Motor neuron (in vitro differentiated cells): ENCODE measurements around the gene MESP1. TPM values are rescaled to one million over a fixed set of nuclear protein-coding genes. Genes with fewer than 3 reads are reported as not detected.
"Not testable (repeated sequence)": the region's sequence is repeated elsewhere in the genome, so short reads cannot be mapped to it uniquely, and the experiment has no call there.

Source experiments
- ATAC-seq, 8 experiments: fragments of 200-7000 bp; cut with Tn5 transposase; replicated peaks in 6 of 8; 2 replicates each; pipeline ENCODE4 v1.8.0; 2021; ENCODE audit warnings: mild to moderate bottlenecking in 8 of 8, moderate library complexity in 8 of 8
- H3K27ac ChIP-seq, 2 donors: fragments of 250-450 bp; sonication (Bioruptor Pico); 2 replicates each; pipeline ENCODE4 v1.9.0; 2021; ENCODE audit warnings: antibody characterized with exemption in 2 of 2, mild to moderate bottlenecking in 2 of 2, moderate library complexity in 1 of 2
- H3K4me1 ChIP-seq, 2 donors: fragments of 250-450 bp; sonication (Bioruptor Pico); replicated peaks in 1 of 2; 2 replicates each; pipeline ENCODE4 v1.6.1; 2021; ENCODE audit warnings: antibody characterized with exemption in 2 of 2, mild to moderate bottlenecking in 2 of 2, moderate library complexity in 1 of 2
- H3K4me3 ChIP-seq, 5 donors: fragments of 250-450 bp; sonication (Bioruptor Pico); 2 replicates each; pipeline ENCODE4 v1.9.0; 2021; ENCODE audit warnings: antibody characterized with exemption in 5 of 5, mild to moderate bottlenecking in 5 of 5, moderate library complexity in 4 of 5
- WGBS, 10 experiments: fragments of 450-650 bp; shearing (Covaris generic); methylation state at CpG; one replicate each; pipeline ENCODE4 v1.0.0; 2022; 5-methylcytosine and 5-hydroxymethylcytosine counted together
- in situ Hi-C, 9 experiments: fragments of 400-800 bp; cut with MboI; loops; one replicate each; pipeline ENCODE4 v1.15.0; 2021; ENCODE audit warnings: low sequenced_read_pairs in 9 of 9, low pct_unique_long_range_greater_than_20kb in 2 of 9; ENCODE audit not compliant: unreplicated experiment in 9 of 9
- total RNA-seq, 8 experiments: library from RNA; unstranded; fragments of 300-600 nt; gene quantifications; 2 replicates each; pipeline versions ENCODE4 v1.2.3 to v1.2.4, GENCODE V29; 2022

MESP1 gene, protein sequence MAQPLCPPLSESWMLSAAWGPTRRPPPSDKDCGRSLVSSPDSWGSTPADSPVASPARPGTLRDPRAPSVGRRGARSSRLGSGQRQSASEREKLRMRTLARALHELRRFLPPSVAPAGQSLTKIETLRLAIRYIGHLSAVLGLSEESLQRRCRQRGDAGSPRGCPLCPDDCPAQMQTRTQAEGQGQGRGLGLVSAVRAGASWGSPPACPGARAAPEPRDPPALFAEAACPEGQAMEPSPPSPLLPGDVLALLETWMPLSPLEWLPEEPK
- total RNA-seq, result 1 to 10 TPM in 5 of 8 experiments, under 1 TPM in 3; 0.08 to 2.7 (median 1.3) TPM

GRCh38 chr15:89750560-89751542, at the start of gene MESP1:
Gene MESP1 (minus strand): TSS chr15:89751249. CDS start chr15:89751231, 18 bp downstream.
- H3K27ac ChIP-seq, result no peak within 1 kb of the TSS
- H3K4me3 ChIP-seq, result peak within 1 kb of the TSS; percentile 48 to 69 (median 48)
- WGBS, 10 experiments, result 0 to 100% (median 77%) methylated on average over 1 to 7 of the region's 114 CpGs; no CpG with 5 or more reads in 3 of the 10 experiments
- peak; percentile 94 to 97 (median 96) for ATAC-seq
- in situ Hi-C loops, result loop anchor here in 5 of 9 experiments (10.0 to 25.0 kb wide), 3 partner anchors 124 to 336 kb away; partner anchors contain the start of gene AP3S2 (in 1 of the 5)
- peaks cover 0 to 2% of the 10 kb centered on the region in 2 donors for H3K4me1 ChIP-seq

GRCh38 chr15:89799918-89800498, 49.0 kb upstream of the MESP1 start:
- Histone ChIP-seq H3K4me3 (no peak overlapping the region), H3K27ac (no peak overlapping the region), H3K4me1 (no peaks in the 10 kb centered on the region)
- WGBS, 10 experiments, result 83 to 100% (median 88%) methylated on average over 1 to 2 of the region's 2 CpGs; no CpG with 5 or more reads in 4 of the 10 experiments
- no peak for ATAC-seq
- in situ Hi-C loops, result no loop called here

DNA sequence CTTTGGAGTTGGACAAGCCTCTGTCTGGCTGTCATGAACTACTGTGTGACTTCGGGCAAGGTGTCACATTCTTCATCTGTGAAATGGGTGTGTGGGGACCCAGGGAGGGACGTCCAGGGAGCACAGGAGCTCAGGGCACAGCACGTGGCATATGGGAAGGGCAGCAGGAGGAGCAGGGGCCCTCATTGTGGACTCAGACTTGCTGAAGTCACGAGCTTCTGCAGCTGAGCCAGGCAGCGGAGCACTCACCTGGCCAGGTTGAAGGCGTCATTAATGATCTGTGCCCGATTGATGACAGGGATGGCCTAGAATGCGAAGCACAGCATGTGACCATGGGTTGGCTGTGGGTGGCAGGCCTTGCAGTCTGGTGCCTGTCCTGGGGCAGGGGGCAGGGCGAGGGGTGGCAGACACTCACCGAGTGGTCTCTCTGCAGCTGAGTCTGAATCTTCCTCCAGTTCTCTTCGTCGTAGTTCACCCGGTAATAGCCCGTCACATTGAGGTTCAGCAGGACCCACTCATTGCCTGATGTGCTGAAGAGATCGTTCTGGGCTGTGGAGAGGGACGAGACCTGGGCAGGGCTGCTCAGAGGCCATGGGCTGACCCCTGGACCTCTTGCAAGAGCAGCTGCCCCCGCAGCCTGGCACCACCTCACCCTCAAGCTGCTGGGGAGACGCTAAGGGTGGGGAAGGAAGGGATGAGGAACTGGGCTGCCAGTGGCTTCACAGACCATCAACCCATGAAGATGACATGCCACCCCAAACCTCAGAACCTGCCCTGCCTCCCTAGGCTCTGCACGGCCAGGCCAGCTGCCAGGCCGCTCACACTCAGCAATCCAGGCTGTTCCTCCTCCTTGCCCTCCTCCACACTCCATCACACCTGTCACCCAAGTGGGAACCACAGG, 48.2 kb upstream of the MESP1 start:
- no peak for ATAC-seq
- no peak overlapping the region for H3K4me3 ChIP-seq
- H3K27ac ChIP-seq, result no peak overlapping the region
- WGBS, 10 experiments, result 46 to 100% (median 80%) methylated on average over 1 to 4 of the region's 20 CpGs; no CpG with 5 or more reads in 4 of the 10 experiments
- in situ Hi-C loops, result no loop called here
- H3K4me1 ChIP-seq, result no peaks in the 10 kb centered on the region

- no peak overlapping the region for H3K27ac ChIP-seq
- H3K4me1 ChIP-seq, result no peaks in the 10 kb centered on the region
- in situ Hi-C loops, result no loop called here
- WGBS, 10 experiments, result 82 to 100% (median 90%) methylated on average over 1 to 3 of the region's 4 CpGs; no CpG with 5 or more reads in 6 of the 10 experiments
- ATAC-seq, result no peak
- no peak overlapping the region for H3K4me3 ChIP-seq
Measured at GRCh38 chr15:89797678-89798201, 46.7 kb upstream of the MESP1 start.

DNA sequence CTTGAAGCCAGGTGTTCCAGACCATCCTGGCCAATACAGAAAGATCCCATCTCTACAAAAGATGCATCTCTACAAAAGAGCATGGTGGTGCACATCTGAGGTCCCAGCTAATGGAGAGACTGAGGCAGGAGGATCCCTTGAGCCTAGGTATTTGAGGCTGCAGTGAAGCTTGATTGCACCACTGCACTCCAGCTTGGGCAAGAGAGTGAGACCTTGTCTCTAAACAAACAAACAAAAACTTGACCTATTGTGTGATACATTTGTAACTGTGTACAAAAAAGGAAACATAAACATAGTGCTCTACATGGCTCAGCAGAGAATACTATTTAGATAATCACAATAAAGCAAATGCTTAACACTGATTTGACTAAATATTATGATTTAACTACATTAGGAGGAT, 44.9 kb upstream of the MESP1 start:
- Histone ChIP-seq H3K4me1 (no peaks in the 10 kb centered on the region), H3K27ac (no peak overlapping the region), H3K4me3 (no peak overlapping the region)
- no peak for ATAC-seq
- in situ Hi-C loops, result no loop called here

- H3K4me3 ChIP-seq, result no peak overlapping the region
- H3K27ac ChIP-seq, result no peak overlapping the region
- 43 to 71% (median 55%) methylated on average over 2 to 5 of the region's 5 CpGs for WGBS, 10 experiments
- H3K4me1 ChIP-seq, result no peaks in the 10 kb centered on the region
- in situ Hi-C loops, result no loop called here
- ATAC-seq, result peak in 1 of 8 experiments; percentile 31
Measured at GRCh38 chr15:89794627-89795241, 43.7 kb upstream of the MESP1 start.

DNA sequence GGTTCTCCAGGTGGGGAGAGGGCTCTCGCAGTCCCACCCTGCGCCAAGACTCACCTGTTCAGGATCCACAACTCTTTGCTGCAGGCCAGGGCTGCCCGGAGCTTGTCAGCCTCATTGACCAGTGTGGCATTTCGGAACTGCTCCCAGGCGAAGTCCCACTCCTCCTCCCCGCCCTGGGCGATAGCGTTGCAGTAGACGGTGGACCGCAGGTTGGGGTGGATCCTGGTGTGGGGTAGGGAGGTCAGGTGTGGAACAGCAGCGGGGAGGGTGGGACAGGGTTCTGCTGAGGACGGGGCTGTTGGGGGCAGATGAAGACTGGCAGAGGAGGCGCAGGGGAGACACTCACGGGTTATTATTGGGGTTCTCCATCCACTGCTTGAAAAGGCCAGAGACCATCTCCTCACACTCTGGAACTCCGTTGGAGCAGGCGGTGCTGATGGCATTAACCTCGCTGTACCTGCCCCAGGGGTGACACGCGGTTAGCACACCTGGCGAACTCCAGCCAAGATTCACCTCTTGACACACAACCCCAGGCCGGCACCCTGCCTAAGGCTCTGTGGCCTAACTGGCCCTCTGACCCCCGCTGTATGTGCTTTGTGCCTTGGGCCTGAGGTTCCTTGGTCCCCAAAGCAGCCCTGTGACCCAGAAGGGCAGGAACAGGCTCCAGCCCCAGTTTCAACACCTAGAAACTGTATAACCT, 41.2 kb upstream of the MESP1 start:
- Histone ChIP-seq H3K4me3 (no peak overlapping the region), H3K27ac (no peak overlapping the region), H3K4me1 (no peaks in the 10 kb centered on the region)
- in situ Hi-C loops, result no loop called here
- no peak for ATAC-seq
- 90 to 100% (median 100%) methylated on average over 1 to 3 of the region's 22 CpGs; no CpG with 5 or more reads in 5 of the 10 experiments for WGBS, 10 experiments

DNA sequence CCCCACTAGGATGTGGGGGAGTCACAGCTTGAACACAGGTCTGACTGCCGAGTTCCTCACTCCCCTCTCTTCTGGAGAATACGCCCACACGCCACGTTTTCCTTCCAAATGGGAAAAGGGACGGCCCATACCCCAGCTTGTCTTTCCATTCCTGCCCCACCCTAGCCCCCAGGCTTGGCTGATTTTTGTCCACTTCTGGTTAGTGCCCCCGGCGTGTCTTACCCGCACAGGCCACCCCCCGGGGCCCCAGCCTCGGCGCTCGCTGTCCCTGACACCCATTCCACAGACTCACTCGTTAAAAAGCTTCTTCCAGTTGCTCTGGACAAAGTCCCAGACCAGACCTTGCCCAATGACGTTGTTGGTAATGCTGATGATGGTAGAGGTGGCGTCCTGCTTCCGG, 39.6 kb upstream of the MESP1 start:
- no peak overlapping the region for H3K27ac ChIP-seq
- no peaks in the 10 kb centered on the region for H3K4me1 ChIP-seq
- 80 to 100% (median 100%) methylated on average over 1 to 2 of the region's 16 CpGs; no CpG with 5 or more reads in 4 of the 10 experiments for WGBS, 10 experiments
- no peak overlapping the region for H3K4me3 ChIP-seq
- in situ Hi-C loops, result no loop called here
- no peak for ATAC-seq

DNA sequence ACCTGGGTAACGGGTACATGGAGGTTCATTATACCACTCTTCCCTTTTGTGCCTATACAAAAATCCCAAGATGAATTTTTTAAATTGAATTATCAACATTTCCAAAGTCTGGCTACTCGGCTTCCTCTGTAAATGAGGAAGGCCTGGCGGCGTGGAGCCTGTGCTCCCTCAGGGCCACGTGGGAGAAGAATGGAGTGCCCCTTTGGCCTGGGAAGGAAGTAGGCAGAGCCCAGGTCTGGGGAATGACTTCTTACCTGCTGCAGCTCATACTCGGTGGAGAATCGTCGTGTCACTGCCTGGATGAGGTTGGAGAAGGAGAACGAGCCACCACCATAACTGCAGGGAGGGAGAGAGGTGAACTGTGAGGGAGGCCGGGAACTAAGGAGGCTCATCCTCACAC, 39.2 kb upstream of the MESP1 start:
- Histone ChIP-seq H3K27ac (no peak overlapping the region), H3K4me3 (no peak overlapping the region), H3K4me1 (no peaks in the 10 kb centered on the region)
- WGBS, 10 experiments, result 74 to 100% (median 89%) methylated on average over 1 to 6 of the region's 10 CpGs; no CpG with 5 or more reads in 3 of the 10 experiments
- in situ Hi-C loops, result no loop called here
- ATAC-seq, result no peak

DNA sequence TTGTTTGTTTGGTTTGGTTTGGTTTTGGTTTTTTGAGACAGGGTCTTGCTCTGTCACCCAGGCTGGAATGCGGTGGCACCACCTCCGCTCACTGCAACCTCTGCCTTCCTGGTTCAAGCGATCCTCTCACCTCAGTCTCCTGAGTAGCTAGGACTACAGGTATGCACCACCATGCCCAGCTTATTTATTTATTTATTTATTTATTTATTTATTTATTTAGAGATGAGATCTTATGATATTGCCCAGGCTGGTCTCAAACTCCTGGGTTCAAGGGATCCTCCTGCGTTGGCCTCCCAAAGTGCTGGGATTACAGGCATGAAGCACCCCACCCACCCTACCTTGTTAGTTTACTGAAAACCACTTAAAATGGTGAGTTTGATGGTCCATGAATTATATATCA, 37.5 kb upstream of the MESP1 start:
- WGBS, 10 experiments, result 92 to 100% (median 100%) methylated on average over 1 to 2 of the region's 4 CpGs; no CpG with 5 or more reads in 5 of the 10 experiments

DNA sequence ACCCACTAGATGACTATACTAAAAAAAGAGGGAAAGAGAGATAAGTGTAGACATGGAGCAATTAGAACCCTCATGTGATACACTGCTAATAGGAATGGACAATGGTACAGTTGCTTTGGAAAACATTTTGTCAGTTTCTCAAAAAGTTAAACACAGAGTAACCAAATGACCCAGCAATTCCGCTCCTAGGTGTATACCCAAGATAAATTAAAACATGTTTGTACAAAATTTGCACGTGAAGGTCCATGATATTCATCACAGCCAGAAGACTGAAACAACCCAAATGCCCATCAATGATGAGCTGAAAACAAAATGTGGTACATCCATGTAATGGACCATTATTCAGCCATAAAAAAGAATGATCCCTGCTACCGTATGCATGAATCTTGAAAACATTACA, 36.9 kb upstream of the MESP1 start:
- Histone ChIP-seq H3K27ac (no peak overlapping the region), H3K4me3 (no peak overlapping the region), H3K4me1 (no peaks in the 10 kb centered on the region)
- in situ Hi-C loops, result no loop called here
- WGBS, 10 experiments, result 71 to 100% (median 94%) methylated on average over 1 to 3 of the region's 3 CpGs
- ATAC-seq, result no peak

More for the DNA sequence above, 37.5 kb upstream of the MESP1 start:
- H3K4me1 ChIP-seq, in situ Hi-C loops, ATAC-seq, H3K4me3 ChIP-seq, H3K27ac ChIP-seq: not testable (repeated sequence)
